GM21619 (cell line): ENCODE data around the gene GZMM.

Experiments used
- ATAC-seq: cut with Tn5 transposase; IDR thresholded peaks from one replicate; pipeline ENCODE4 v1.9.1; 2021; ENCODE audit not compliant: unreplicated experiment

Gene GZMM

DNA sequence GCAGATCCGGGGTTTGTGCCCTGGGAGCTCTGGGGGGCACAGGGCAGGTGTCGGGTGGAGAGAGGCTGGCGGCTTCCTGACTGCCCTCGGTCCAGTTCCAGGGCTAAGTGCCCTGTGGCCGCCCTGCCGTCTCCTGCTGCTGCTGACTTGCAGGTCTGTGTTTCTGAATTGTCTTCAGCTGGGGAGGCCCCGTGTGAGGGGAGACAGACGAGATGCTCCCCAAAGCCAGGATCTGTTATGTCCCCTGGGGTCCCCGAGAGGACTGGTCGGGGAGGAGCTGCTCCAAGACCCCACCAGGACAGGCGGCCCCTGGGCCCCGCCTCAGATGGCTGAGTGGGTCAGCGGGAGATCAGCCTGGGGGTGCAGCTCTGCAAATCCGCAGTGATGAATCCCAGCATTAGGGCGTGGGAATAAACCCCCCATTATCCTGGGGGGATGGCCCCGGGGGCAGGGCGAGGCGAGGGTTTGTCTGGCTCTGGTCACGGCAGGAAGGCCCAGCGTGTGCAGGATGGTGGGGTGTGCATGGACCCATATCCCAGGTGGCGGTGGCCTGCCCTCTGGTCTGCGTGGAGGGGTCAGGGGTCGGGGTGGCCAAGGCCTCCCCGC is 50.5 kb downstream of the GZMM start:
- ATAC-seq = no peak

DNA sequence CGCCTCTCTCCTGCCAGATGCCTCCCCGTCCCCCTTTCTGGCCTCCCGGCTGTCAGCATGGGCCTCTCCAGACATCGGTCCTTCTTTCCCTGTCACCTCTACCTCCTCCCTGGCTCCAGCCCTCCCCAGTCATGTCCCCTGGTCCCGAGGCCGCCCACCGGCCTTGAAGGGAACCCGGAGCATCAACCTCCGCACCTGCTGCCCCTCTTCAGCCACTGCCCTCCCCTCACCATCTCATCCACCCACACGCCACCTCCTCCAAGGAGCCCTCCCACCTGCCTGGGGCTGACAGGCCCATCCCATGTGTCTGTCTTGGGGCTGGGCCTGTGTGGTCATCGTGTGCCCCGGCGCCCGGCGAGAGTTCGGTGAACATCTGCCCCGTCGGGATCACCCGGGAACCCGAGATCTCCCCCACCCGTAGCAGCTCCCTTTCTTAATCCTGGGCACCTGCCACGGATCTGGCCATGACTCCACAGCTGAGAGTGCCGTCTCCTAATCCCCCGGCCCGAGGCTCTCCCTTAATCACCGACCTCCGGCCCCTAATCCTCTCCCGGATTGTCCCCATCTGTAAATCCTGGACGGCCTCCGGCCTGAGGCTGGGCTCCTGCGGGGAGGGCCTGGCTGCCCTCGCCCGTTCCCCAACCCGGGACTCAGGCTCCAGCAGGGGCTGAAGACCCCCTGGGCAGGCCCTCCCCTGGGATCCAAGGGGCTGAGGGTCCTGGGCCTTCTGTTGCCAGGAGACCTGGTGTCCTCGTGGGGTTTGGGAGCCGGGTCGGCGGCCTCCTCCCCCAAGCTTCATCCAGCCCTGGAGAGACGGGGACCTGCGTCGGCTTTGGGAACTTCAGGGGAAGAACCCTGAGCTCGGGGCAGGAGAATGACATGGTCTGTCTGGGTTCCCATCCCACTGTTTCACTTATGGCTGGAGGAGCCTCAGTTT is 51.7 kb downstream of the GZMM start:
- ATAC-seq = no peak

- no peak for ATAC-seq
These were observed 52.4 kb downstream of the GZMM start for GRCh38 chr19:596263-596655.

DNA sequence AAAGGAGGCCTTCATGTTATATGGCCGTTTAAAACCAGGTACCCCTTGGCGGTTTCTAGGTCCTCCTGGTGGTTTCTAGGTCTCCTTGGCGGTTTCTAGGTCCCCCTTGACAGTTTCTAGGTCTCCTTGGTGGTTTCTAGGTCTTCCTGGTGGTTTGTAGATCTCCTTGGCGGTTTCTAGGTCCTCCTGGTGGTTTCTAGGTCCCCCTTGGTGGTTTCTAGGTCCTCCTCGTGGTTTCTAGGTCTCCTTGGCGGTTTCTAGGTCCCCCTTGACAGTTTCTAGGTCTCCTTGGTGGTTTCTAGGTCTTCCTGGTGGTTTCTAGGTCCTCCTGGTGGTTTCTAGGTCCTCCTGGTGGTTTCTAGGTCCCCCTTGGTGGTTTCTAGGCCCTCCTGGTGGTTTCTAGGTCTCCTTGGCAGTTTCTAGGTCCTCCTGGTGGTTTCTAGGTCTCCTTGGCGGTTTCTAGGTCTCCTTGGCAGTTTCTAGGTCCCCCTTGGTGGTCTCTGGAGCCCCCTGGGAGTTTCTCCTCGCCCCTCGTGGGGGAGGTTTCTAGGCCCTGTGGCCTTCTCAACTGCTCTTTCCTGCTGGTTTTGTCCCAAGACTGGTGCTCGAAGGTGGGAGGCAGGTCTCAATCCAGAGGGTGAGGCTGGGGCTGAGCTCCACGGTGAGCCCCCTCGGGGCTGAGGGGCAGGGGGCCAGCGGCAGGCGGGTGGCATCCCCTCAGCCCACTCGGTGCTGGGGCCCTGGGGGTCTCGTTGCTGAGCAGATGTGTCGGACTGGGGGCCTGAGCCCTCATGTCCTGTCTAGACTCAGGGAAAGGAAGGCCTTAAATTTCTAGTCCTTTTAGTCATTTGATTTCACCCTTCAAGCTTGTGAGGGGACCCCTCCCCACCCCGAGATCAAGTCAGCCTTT is 53.8 kb downstream of the GZMM start:
- ATAC-seq = no peak
